ELR (cell line): ENCODE data around the gene MRPS18A.
A peak's percentile ranks its signal among the peaks of the same experiment; 100 is the strongest.

ENCODE experiments used
- DNase-seq: peaks from one replicate; pipeline ENCODE4 v3.0.0-alpha.2; 2015; ENCODE audit warnings: low read depth

Gene MRPS18A

DNA sequence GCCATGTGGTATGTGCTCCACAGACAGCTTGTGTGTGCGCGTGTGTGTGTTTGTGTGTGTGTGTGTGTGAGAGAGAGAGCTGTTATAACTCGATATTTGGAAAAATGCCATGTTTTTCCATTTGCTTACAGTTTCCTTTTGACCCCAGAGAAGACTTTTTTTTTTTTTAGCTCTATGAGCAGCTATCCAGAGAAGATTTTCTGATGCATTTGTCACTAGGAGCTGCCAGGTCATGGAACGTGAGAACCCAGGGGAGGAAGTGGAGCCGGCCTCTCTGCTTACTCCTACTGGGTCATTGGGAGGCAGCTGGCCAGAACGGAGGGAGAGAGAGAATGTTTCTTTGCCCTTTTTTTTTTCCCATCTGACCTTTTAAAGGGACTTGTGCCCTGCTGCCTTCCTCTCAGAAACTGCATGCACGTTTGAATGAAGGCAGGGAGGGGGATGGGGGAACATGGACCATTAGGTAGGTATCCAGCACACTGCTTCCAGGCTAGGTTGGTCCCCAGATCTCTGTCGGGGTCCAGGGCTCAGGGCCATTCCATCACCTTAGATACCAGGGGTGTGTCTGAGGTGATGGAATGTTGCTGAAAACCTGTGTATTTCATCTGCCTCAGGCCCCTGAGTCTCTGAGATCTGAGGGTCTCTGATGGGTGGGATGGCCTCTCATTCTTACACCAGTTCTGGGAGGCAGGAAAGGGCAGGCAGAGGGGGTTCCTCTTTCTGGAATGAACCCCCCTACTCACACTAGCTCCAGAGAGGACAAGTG, 11.2 kb upstream of the MRPS18A start:
- peak; percentile 43 for DNase-seq

DNA sequence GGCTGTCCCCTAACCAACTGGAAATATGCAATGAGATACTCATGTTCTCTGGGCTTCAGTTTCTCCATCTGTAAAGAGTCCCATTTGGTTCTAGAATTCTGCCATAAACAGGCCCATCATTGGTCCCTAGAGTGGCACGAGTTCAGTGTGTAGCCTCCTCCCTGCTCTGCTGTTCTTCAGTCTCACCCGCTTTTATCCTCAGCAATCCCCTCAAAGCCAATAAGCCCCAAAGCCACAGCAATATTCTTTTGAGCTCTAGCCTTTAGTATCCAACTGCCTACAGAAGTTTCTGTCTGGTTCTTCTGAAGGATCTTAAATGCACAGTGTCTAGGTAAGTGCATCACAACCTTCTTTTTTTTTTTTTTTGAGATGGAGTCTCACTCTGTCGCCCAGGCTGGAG, 9.8 kb upstream of the MRPS18A start:
- DNase-seq: no peak

DNA sequence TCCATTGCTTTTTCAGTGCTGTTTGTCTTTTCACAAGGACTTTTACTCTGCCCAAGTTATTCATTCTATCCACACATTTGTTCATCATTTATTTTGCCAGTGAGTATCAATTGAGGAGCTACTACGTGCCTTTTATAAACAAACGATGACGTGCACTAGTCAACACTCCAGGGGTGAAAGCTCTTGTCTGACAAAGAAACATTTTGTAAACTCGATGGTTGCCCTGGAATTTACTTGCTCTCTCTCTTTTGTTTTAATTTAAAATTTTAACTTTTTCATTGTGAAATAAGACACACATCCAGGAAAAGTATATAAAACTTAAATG, 8.3 kb upstream of the MRPS18A start:
- DNase-seq: no peak

DNA sequence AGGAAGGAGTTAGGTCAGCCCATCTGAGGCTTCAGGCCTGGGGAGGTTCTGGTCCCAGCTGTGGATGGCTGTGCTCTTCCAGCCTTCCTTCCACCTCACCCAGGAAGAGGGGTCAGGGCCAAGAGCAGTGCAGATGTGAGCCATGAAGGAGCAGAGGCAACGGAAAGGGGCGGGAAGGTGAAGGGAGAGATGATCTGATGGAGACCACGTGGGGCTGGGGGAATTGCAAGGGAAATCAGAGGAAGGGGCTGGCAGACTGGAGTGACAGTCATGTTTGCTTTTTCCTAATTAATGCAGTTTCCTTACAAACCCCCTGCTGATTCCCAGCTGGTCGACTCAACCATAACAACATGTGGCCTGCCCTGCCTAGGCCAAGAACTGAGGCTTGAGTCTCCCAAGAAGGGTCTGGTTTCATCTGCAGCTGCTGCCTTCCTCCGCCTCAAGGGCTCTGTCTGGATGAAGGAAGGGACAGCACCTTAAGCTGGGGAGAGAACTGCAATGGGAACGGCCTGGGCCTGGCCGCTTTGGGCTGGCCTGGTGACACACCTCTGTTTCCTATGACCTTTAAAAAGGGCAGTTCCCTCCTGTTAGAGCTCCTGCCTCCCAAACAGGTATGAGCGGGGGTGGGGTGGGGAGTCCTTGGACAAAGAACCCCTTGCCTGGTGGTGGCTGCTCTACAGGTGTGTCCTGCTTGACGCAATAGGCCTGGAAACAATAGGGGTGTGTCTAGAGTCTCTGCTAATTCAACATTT, 7.8 kb upstream of the MRPS18A start:
- no peak for DNase-seq

DNA sequence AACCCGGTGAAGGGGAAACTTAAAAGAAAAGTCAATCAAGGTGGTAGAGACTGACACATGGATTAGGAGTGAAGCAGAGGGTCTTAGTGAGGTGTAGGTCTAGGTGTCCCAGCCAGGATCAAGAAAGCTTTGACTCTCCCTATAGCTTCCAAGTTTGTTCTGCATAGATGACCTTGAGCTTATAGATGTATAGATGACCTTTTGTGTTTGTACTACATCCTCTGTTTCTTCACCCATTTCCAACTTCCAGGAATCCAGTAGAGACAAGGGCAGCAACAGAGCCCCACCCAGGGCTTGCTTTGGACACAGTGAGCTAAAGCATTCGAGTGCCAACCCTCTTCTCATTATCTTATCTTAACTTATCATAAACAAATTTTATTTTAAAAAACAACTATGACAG, 1.8 kb upstream of the MRPS18A start:
- no peak for DNase-seq

DNA sequence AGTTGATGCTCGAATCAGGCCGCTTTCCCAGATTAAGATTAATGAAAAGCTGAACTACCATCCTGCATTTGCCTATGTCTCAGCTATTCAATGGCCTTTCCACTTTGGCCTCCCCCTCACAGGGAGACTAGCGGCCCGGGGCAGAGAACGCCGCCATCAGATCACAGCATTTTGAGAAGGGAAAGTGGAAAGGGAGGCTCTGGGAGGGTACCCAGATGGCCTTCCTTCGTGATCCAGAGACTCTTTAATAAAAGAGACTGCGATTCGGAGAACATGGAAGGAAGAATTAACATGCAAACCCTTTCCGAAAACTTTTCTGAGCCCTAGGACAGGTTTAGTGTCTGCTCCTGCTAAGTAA, 533 bp downstream of the MRPS18A start:
- no peak for DNase-seq

DNA sequence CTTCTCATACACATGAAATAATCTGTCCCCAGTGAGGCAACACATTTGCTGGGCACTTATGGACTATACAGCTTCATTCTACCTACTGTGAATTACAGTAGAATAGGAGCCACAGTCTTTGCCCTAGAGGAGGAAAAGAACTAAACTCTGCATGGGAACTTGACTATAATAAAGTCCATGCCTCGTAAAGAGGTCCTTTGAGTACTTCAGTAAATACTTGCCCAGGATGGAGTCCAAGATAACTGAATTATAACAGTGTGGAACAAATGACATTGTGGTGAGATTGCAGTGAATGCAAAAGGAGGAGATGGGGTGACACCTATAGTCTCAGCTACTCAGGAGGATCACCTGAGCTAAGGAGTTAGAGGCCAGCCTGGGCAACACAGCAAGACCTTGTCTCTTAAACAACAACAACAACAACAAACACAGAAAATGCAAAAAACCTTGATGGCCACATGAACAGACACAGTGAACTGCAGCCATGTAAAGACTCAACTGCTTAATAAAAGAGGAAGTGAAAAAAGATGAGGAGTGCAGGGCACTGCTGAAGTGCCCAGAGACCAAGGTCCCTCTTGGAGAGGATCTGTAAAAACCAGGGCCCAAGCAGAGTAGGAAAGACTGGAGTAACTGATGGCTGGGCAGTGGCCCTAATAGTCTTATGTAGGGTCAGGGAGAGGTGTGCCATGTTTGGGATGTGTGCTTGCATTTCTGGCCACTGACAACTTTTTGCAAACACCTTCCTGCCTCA, 3.7 kb downstream of the MRPS18A start:
- DNase-seq: no peak

DNA sequence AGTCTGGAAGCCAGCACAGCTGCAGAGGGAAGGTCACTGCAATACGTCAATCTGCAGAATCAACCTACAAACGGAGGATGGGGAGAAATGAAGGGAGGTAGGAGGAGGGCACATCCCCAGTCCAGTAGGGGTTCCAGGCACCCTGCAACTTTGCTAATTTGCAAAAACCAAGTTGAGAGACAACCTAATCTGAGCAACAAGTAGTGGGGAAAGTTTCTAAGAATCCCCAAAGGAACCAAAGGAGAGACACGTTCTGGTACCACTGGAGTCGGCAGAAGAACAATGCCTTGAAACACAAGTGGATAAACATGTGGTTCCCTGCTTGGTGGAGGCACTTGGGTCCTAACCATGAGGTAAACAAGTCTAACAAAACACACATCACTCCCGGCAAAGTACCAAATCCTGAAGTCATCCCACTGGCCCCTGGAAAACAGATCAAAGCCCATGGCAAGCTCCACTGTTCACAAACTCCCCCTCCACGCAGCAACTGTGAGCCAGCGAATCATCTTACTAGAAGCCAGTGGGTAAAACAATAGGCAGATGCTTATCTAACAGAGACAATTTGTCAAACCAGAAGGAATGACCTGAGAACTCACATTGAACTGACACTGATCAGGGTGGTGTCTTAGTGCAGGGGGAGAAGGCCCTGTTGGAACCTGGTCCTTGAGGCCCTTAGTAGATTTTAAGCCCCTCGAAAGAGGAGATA, 4.7 kb downstream of the MRPS18A start:
- DNase-seq: no peak

DNA sequence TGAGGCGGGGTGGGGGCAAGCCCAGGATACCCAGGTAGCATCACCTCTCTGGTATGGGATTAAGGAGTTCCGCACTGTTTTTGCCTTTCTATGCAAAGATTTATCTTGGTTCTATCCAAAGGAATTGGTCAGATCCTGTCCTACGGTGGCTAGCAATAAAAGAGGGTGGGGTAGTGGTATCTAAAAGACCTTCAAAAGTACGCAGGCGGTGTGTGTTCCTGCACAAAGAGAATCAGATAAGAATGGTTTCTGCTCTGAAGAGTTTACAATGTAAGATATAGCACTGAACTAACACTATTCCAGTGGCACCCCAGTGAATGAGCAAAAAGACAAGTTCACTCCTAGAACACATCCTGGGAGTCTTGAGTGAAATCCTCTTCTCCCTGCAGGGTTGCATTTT, 6.3 kb downstream of the MRPS18A start:
- no peak for DNase-seq

DNA sequence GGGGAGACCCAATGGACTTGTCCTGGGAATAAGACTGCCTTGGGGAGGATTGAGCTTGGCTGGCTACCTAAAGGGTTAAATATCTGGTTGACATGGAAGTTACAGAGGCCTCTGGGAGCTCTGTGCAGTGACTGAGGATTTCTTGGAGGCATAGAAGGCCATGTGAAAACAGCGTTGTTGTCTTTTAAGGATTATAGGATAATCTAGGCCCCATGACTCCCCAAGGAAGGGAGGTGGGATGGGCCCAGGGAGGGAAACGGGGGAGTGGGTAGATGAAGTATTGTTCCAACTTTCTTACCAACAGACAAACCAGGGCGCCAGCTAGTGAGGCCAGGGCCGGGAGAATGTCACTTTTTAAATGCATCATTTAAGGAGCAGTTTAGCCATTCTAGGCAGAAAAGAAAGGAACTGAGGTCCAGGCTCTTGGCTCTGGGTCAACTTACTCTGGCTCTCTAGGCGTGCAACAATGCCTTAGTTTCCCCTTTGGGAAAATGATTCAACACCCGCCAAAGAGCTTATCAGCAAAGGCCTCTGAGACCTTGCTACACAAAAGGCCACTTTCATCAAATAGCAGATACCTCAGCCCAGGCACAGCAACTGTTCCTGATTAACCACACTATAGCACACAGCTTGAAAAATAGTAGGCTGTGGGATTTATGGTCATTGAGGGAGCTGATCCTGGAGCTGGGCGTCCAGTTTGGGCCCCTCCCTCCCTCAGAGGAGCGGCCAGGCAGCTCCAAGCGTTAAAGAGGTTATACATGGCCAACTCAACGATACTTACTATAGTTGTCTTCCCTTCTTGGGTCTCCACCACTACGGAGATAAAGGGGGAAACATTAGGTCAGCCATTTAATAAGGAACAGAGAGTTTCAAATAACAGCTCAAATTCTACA, 7.0 kb downstream of the MRPS18A start:
- no peak for DNase-seq

DNA sequence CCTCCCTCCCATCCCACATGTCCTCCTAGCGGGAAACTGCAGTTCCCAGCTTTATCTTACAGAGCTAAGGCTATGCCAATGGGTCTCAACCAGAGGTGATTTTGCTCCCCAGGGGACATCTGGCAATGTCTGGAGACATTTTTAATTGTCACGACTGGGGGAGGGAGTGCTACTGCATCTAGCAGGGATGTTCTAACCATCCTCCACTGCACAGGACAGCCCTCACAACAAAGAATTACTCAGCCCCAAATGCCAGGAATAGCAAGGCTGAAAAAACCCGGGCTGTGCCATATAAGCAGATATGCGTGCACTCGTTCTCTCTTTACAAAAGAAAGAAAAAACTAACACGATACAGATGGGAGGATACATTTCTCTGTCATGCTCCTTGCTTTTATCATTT, 8.5 kb downstream of the MRPS18A start:
- DNase-seq: no peak

DNA sequence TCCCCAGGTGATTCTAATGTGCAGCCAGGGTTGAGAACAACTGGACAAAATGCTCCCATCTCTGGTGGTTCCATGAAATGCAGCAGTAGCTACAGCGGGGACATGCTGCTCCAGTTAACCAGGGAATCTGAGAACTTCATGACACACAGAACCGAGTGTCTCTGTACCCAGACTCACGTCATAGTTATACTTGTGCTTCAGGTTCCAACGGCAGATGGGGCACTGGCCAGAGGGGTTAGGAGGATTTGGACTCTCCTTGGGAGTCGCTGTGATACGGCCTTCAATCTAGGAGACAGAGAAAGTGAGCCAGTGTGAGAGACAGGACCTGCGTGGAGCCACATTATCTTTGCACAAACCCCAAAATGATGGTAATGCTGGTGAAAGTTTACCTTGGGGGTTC, 9.2 kb downstream of the MRPS18A start:
- no peak for DNase-seq

DNA sequence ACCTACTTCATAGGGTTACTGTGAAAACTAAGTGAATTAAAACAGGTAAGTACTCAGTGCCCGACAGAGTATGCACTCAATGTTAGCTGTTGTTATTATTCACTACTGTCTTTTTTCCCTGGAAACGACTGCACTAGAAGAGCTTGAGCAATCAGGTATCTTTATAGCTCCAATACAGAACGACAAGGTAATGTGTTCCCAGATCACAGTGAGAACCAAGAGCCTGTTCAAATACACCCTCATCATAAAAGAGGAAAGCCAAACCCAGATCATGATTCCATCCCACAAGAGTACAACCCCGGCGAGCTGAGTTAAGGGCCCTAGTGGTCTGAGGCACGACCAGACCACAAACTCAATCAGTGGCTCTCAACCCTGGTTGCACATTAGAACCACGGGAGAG, 9.8 kb downstream of the MRPS18A start:
- no peak for DNase-seq

DNA sequence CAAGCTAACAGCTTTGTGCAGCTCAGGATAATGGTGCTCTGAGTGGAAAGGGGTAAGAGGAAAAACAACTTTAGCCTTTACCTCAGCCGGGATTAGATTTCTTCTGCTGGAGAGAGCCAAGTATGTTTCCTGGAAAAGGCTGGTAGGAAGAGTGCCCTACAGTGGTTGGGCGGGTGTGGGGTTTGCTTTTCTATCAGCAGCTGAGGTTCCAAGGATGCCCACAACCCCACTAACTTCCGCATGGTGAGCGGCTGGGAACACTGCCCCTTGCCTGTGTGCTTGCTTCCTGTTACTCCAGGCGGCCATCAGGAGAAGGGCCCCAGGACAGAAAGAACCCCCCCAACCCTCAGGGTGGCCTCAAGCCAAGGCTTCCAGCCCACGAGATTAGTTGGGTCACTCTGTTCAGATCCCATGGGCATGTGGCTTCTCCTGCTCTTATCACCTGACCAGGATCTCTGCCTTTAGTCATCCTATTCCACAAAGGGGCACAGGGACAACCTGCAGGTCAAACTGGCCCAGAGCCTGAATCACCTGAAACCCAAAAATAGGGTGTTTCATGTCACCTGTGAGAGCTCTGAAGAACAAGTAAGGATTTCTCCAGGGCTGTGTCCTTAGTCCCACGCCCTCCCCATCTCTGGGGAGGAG, 10.5 kb downstream of the MRPS18A start:
- no peak for DNase-seq

DNA sequence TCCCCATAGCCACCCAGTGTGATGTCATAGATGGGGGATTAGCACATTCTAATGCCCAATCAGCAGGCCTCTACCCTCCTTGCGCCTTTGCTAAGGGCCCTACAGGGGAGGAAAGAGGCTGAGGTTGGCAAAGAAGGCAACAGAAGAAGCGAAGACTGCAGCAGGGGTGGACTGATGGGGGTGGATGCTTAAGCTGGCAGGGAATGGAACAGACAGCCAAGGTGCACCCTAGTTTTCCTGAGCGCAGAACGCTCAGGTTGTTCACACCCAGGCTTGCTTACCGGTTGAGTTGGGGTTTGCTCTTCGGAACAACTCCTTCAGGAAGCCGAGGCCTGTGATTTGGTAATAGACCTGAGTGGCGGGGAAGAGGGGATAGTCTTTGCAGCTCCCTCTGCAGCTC, 12.7 kb downstream of the MRPS18A start:
- no peak for DNase-seq

DNA sequence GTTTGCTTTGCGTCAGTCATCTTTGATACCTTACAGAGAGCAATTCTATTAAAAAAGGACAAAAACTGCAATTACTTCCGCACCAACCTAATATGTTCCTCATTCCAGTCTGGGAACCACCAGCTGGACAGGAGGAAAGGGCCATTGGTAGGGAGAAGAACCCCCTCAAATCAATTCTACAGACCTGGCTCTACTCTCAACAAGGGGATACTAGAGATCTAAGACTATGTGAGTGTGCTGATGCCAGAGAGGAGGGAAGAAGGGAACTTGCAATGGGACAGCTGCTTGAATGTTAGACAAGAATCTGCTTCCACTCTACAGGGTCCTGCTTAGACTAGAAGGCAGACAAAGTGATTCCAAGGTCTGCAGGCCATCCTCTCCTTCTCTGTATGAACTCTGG, 13.3 kb downstream of the MRPS18A start:
- no peak for DNase-seq

DNA sequence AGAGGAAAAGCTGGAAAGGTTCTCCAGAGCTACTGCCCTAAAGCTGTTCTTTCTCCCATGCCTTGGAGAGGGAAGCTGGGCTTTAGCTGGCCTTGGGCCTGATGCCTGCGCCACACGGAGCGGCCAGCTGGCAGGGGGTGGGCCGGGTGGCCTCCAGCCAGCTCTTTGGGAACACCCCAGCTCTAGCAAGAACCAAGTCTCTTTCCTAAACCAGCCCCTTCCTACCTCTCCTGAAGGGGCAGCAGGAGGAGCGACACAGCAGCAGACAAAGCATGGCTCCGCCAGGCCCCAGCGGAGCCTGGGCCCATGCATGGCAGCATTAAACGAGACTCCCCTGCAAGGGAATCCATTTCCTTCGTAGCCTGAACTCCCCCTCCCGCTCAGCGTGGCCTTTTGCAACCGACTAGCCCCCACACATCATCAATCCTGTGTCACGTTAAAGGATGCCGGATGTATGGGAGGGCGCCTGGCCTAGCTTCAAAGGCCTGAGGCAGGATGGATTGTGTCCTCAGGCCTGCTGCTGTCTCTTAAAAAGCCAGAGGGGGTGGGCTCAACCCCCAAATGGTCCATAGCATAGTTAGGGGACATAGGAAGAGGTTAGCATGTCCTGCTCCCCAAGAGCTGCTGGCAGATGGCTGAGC, 14.0 kb downstream of the MRPS18A start:
- DNase-seq: no peak

DNA sequence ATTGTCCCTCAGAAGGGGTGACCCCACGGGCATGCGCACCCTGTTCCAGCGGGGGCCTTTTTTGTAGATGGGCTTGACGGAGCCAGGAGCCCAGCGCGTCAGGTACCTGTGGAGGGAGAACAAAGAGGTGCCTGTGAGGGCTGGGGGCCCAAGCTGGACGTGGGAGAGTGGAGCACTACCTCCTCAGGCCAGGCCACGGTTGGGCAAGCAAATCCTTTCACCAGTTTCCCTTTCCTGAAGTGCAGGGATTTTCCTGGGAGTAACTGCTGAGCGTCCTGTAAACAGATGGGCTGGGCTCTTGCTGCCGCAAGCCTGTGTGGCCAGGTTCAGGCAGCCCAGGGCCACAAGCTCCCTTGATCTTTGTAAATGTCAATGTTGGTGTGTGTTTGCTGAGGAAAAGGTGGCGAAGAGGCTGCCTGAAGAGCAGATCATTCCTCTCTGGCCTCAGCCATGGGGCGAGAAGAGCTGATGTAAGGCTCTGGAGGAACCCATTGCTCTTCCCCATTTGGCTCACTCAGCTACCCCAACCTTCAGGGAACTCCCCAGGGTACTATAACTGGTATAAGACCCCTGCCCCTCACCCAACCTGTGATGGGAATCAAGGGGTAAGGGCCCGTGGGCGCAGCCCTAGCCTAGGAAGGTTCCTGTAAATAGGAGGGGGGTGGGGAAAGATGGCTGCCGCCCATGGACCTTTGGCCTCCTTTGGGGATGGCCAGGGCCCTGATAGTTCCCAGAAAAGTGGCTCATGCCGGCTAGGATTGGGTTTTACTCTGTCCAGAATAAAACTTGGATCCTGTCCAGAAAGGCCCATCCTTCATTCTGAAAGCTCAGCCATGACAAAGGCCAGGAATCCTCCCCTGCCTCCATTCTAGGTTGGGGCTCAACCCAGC, 15.5 kb downstream of the MRPS18A start:
- no peak for DNase-seq

DNA sequence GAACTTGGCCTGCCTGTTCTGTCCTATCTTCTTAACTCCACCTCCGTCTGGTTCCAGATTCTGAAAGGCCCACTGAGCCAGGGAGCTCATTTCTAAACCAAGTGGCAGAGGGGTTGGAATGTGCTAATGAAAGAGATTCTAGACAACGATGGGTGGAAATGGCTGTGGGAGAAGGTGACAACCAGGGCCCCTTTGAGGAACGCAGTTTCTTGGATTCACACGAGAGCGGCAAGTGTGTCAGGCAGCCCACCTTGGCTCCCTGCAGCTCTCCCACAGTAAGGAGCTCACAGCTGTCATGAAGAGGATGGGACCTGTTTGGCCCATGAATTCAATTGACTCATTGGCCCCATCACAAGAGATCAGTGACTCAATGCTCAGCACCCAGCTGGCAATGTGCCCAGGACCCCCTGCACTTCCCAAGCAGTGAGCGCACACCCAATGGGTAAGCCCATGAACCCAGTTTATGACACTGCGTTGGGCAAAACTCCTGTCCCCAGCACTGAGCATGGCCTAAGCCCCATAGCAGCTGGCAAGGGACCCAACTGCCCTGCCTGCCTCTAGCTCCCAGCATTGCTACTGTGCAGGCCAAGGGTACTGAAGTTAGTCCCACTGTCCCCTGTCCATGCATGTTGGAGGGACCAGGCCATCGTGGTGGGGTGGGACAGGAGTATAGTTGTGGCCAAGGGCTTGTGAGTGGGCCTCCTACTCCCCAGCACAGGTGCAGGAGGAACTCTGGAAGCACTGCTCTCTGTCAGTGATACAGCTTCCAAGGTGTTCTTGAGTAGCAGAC, 16.4 kb downstream of the MRPS18A start:
- no peak for DNase-seq
